IPS-NIHi7 (cell line): ENCODE results near the gene CLIC3.

Experiments
- DNase-seq: peaks from one replicate; pipeline ENCODE4 v3.0.0; 2012; ENCODE audit warnings: mixed read lengths; ENCODE audit errors: extremely low spot score

The CLIC3 gene

DNA sequence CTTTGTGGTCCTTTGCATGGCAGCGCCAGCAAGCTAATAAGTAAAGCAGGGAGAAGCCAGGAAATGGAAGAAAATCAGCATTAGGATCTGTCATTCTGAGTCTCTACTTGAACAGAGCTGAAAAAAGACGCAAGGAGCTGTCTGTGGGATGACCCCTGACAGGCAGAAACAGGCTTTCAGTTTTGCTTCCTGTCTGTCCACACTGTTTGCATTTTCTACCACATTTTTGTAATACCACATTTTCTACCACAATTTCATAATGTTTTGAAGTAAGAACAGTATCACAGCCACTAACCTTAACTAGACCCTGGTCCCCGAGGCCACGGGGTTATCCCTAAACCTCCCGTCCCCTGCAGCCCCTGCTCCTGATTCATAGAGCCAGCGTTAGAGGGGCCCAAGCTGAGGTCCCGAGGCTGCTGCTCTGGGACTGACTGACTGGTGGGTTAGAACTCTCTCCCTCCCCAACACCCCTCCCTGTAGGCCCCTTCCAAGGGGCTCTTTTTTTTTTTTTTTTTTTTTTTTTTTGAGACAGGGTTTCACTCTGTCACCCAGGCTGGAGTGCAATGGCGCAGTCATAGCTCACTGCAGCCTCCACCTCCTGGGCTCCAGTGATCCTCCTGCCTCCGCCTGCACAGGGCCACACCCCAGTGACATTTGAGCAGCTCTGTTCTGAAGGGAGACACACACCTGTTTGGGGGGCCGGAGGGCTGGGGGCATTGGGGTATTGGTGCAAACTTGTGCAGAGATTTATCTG is 4.0 kb upstream of the CLIC3 start:
- DNase-seq = no peak

DNA sequence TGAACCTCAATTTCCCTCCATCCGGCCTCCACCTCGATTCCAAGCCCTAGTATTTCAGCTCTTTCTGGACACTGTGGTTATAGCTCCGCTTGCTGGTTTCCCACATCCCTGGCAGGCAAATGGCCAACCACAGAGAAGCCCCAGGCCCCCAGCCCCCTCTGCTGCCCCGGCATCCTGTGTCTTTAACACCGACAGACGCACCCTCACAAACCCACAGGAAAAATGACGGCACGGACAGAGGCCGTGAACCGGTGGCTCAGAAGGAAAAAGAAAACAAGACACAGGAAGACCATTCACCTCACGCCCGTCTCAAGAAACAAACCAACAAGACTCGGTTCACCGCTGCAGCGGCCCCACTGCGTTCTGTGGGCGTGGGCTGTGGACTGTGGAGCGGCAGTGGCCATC is 1.5 kb upstream of the CLIC3 start:
- DNase-seq = no peak

DNA sequence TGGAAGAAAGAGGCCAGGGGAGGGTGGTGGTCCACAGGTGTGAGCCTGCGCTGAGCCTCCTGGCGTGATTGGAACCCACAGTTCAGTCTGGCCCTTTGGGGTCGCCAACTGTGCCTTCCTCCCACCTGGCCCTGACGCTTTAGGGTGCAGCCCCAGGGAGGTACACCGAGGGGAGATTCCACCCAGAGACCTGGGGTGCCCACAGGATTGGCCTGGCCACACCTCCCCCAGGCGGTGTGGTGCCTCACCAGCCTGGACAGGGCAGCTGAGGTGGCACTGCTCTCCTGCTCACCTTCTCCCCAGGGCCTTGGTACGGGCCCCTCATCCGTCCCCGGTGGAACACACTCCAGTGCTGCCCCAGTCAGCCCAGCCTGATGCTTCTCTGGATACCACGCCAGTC is 1.0 kb upstream of the CLIC3 start:
- no peak for DNase-seq

DNA sequence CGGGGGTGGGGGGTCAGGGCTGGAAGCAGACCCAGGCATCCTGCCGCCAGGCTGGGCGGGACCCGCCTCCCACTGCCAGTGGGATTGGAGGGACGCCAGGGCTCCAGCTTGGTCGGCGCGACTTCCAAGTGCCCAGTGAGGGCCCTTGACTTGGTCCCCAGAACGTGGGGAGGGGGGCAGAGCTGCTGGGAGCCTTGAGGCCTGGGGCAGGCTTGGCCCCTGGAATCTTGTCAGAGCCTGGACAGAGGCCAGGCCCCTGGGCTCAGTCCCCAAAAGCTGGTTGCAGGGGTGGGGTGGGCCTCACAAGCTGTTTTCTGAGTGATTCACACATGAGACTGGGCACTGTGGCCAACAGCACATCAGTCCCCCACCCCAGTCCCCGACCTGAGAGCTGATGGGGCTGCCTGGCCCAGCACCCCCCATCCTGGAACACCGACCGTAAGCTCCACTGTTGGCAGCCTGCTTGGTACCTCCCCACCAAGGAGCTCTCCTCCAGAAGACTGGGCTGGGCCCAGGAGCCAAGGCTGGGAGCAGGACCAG is 526 bp downstream of the CLIC3 start:
- no peak for DNase-seq

DNA sequence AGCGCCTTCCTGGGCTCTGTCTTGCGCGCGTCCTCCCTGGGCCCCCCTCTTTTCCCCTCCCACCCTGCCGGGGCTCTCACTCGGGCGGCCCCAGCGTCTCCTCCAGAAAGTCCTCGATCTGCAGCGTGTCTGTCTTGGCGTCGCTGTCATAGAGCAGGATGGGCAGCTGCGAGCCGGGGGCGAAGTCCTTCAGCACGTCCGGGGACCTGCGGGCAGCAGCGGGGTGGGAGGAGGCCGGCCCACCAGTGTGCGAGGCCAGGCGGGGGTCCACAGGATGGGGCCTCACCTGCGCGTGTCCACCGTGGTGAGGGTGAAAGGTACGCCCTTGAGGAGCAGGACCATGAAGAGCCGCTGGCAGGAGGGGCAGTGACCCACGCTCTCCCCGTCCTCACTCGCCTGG is 1.0 kb downstream of the CLIC3 start:
- no peak for DNase-seq

DNA sequence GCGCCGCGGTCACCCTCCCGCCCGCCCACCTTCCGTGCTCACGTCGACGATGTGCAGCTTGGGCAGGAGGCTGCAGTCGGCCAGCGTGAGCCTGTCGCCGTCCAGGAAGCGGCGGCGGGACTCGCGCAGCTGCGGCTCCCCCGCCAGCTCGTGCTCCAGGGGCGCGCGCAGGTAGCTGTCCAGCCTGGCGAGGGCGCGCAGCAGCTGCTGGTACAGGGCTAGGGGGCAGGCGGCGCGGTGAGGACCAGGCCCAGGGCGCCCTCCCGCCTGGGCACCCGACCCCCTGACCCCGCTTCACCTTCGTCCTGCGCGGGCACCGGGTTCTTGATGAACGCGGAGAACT is 1.5 kb downstream of the CLIC3 start:
- DNase-seq = peak; percentile 70

DNA sequence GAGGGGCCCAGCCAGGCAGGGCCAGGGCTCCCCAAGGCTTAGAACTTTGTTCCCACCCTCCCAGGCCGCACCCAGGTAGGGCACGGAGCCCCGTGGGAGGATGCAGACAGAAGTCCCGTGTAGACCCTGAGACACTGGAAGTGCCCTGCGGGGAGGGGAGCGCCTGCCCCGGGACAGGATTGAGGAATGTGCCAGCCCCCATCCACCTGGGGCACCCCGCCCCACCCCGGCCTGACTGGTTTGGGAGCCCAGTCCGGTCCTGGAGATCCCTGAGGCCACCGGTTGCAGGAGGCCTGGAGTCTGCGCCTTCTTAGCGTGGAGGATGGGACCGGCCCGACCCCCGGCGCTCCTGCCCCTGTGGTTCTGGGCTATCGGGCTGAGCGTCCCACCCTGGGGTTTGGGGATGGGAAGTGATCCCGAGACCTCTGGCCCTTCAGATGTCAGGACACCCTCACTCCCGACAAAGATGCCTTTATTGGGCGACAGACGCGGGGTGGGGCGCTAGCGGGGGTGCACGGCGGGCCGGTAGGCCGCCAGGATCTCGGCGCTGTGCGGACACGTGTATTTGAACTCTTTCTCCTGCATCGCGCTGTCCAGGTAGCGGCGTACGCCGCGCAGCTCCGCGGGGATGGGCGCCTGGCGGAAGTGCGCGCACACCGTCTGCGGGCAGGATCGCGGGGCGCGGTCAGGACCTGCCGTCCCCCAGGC is 2.0 kb downstream of the CLIC3 start:
- no peak for DNase-seq

DNA sequence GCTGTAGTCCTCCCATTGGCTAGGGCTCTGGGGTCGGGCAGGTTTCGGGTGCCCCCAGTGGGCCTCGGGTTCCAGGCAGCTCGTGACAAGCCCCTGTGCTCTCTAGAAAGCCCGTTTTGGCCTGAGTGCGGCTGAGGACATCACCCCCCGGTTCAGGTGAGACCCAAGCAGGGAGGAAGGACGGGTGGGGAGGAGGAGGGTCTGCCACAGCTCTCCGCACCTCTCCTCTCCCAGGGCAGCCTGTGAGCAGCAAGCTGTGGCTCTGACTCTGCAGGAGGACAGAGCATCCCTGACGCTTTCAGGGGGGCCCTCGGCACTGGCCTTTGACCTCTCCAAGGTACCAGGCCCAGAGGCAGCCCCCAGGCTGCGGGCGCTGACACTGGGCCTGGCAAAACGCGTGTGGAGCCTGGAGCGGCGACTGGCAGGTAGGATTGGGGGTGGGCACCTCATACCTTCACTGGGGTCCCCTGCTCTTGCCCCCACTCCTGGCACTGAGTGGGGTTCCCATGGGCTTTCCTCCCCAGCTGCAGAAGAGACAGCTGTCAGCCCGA is 3.5 kb downstream of the CLIC3 start:
- DNase-seq = no peak

DNA sequence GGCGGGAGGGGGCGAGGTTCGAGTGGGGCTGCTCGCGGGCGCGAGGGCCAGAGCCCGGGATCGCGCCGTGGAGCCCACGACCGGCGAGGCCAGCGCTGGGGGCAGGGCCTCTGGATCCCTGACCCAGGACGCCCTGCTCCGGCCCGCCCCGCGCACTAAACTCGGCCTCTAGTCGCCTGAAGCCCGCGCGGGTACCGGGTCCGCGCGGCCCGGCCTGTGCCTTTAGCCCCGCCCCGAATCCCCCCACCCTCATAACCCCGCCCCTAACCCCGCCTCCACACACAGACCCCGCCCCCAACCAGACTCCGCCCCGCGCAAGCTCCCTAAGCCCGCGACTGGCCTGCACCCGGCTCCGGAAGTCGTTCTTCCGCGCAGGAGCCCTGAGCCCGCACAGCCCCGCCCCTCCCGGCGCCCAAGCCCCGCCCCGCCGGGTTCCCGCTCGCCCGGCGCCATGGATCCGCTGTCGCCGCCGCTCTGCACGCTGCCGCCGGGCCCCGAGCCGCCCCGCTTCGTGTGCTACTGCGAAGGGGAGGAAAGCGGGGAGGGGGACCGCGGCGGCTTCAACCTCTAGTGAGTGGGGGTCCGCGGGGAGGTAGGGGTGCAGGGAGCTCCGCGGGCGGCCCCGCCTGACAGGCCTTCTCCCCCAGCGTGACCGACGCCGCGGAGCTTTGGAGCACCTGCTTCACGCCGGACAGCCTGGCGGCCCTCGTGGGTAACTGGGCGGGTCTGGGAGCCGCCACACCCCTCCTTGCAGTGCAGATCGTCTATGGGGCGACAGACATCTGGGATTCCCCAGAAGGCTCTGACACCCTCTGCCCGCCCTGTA is 4.2 kb downstream of the CLIC3 start, which contains the start of gene PAXX:
Gene PAXX, plus strand, starts transcription at position 430 of the 826 bp plus-strand sequence. Its CDS starts 22 bp downstream, at position 452.
- peak; percentile 99 for DNase-seq

DNA sequence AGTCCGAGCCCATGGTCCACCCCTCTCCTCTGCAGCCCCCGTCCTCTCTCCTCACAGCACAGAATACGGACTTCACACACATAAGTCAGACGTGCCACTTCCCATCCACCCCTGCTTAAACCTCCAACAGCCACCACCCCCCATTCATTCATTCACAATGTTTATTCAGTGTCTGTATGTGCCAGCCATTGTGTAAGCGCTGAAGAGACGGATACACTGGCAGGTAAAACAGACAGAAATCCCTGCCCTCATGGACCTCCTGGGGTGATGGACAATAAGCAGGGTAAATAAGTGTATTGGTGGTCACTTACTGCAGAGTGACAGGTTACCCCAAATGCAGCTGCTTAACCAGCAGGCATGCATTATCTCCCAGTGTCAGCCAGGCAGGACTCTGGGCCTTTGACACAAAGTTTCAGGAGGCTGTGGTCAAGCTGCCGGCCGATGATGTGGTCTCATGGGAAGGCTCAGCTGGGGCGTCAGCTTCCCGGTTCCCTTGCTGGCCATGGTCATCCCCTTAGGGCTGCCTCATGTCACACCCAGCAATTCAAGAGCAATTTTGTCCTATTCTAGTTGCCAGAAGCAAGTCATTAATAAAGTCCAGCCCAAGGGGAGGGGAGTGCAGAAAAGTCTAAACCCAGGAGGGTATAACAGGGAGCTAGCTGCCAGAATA is 6.0 kb downstream of the CLIC3 start:
- DNase-seq = no peak

DNA sequence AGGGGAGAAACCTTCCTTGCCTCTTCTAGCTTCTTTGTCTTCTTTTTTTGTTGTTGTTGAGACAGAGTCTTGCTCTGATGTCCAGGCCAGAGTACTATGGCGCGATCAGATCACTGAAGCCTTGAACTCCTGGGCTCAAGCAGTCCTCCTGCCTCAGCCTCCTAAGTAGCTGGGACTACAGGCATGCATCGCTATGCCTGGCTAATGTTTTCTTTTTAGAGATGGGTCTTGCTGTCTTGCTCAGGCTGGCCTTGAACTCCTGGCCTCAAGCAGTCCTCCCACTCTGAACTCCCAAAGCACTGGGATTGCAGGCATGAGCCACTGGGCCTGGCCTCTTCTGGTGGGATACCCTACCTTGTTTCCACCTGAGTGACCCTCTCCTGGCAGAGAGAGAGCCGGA is 7.5 kb downstream of the CLIC3 start:
- no peak for DNase-seq

DNA sequence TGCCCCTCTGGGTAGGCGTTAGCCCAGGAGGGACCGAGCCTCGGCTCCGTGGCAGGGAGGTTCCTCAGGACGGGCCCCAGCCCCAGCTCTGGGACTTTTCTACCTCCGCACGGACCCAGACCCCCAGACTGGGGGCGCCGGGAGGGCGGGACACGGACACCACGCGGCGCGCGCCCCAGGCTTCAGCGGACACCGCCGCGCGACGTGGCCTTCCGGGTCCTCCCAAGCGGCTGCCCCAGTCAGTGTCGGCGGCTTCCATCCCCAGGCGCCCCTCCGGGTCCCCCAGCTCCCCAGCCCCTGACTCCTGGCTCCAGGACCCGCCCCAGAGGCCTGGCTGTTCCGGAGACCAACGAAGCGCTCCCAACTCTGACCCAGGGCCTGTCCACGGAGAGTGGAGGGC is 10.5 kb downstream of the CLIC3 start:
- no peak for DNase-seq

DNA sequence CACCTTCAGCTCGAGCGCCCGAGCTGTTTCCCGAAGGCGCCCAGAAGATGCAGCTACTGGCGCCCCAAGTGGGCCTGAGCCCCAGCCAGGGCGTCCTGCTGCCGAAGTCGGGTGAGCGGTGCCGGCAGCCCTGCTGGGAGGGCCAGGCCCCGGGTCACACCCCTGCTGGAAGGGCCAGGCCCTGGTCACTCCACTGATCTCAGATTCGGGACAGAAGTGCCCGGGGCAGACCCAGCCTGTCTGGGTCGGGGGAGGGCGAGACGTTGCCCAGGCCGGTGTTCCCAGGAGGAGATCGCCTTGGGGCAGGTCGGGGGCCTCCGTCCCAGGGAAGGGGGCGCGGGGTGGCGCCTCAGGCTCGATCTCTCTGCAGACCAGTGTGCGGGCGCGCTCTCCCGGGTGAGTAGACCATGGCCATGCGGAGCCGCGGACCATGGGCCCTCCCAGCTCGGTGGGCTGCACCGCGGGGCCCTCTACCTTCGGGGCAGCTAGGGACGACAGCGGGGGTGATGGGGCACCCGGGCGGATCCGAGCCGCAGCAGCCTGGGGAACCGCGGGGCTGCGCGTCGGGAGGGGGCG is 11.3 kb downstream of the CLIC3 start:
- no peak for DNase-seq

DNA sequence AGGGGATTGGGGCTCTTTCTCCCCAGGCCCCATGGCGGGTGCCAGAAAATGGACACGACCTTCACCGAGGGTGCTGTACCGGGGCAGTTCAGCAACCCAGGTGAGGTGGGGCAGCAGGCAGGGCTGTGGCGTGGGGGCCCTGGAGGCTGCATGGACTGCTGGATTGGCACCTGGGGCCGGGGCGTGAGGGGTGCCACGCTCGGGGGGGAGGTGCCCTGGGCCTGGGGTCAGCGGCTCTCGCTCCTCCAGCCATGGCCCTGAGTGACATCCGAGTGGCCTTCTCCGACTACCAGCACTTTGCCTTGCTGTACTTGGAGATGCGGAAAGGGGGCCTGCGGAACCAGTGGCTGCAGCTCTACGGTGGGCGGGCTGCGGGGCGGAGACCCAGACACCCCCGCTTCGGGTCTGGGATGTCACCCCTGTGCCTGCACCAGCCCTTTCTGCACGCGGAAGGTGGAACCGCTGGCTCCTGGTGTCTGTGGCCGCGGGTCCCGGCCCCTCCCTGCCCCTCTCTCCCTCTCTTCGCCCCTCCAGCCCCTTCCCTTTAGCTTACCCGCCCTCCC is 11.8 kb downstream of the CLIC3 start:
- no peak for DNase-seq

DNA sequence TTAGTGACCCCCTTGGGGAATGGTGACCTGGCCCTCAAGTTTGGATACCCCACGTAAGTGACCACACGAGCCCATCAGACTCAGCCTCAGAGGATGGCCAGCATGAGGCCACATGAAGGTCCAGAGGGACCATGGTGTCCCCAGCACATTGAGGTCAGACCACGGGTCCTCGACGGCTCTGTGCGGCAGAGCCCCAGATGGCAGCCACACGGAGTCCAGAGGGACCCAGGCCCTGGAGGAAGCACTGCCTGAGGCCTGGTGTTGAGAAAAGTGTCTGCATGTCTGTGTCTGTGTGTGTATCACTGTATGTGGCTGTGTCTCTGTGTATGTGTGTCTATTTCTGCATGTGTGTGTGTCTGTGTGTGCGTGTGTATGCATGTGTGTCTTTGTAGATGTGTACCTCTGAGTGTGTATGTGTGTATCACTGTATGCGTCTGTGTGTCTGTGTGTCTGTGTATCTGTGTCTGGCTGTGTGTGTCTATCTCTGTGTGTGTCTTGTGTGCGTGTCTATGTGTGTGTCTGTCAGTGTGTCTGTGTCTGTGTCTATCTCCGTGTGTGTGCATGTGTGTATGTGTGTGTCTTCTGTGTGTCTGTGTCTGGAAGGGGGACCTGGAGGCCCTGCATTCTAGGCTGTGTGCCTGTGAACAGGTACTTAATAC is 12.6 kb downstream of the CLIC3 start:
- DNase-seq = no peak

DNA sequence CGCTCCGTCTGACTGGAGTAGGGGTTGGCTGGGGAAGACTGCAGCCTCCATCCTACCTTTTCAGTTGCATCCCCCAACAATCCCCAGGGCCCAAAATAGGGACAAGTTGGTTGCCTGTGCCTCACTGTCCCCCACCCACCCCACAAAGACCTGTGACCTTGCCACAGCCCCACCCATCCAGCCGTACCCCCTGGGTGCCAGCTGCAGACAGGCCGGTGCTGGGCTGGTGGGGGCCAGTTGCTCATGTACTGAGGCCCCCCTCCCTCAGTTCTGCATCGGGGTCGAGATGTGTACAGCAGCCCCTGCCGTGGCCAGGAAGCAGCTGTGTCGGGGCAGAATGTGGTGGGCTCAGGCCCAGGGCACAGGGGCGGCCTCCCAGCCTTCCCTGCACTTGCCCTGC is 13.2 kb downstream of the CLIC3 start:
- no peak for DNase-seq

DNA sequence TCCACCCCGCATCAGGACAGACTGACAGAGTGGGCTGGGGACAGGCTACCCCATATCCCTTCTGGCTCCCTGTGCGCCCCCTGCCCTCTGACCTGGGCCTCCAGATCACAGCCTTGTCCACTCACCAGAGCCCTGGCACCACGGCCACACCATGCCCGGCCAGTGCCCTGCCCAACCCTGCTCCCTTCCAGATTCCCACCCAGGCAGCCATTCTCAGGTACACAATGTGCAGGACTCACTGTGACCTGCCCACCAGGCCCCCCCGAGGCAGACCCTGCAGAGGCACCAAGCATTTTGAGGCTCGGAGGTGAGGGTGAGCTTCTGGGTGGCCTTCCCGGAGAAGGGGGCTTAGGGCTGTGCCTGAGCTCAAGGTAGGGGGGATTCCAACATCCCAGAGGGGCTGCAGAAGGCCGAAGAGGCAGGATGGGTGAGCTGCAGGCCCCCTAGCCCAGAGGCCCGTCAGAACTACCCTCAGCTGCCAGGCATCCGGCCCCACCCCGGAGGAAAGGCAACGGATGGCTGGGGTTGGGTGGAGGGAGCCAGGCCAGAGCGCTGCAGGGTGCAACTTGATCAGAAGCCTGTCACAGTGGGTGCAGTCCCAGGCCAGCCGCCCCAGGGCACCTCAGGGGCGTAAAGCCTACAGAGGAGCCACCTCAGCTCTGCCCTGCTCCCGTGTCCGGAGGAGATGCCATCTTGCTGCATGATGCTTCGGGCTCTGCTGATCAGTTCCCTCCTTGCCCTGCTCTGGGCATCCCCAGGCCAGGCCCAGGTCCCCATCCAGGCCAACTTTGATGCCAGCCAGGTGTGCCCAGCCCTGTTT is 13.9 kb downstream of the CLIC3 start, which contains the start of gene LCNL1:
Gene LCNL1, plus strand, starts transcription at position 762 of the 820 bp plus-strand sequence. CDS start 594 bp downstream, outside the sequence.
- no peak for DNase-seq

DNA sequence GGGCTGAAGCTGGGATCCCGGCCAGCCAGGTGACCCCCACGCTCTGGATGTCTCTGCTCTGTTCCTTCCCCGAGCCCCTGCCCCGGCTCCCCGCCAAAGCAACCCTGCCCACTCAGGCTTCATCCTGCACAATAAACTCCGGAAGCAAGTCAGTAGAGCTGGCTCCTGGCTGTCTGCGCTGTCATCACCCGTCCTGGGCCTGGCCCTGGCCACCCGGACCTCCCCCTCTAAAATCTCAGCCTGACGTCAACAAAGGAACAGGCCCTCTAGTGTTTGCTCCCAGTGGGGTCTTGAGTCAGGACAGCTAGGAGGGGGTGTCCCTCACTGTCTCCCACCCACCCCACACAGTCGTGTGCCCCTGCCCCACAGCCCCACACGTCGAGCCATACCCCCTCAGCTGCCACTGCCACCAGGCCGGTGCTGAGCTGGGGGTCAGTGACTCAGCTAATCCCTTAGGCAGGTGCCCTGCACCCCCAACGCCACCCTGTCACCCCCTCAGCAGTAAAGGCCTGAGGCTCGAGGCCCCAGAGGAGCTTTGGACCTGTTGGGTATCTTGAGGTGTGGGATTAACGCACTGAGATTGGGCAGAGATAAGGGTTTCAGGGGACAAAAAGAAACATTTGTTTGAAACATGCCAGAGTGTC is 14.7 kb downstream of the CLIC3 start:
- DNase-seq = no peak
